Measurements from ENCODE around the gene DNAJC16. TPM values are rescaled to one million over a fixed set of nuclear protein-coding genes. Genes with fewer than 3 reads are reported as not detected.
A peak's percentile ranks its signal among the peaks of the same experiment; 100 is the strongest.

The DNAJC16 gene
- total RNA-seq, 1 donor from 2014 or later, result 33.6 TPM

- Histone ChIP-seq H3F3A (ENCODE audit: low read depth) (peaks cover 11% of the 10 kb centered on the region), H3K4me1 (peaks cover 11% of the 10 kb centered on the region), H3K9ac (no peak overlapping the region), H3K27me3 (no peaks in the 10 kb centered on the region), H2AFZ (replicated peaks) (no peak overlapping the region), H4K20me1 (ENCODE audit: low read depth) (no peaks in the 10 kb centered on the region), H3K79me2 (ENCODE audit: low read depth) (no peaks in the 10 kb centered on the region), H3K4me2 (no peak overlapping the region), H3K9me3 (ENCODE audit: low read depth) (no peaks in the 10 kb centered on the region), H3K27ac (no peak overlapping the region), H3K4me3 (no peak overlapping the region), H3K36me3 (peaks cover 6% of the 10 kb centered on the region)
- peaks cover 5% of the 10 kb centered on the region for H3K4me1 Mint-ChIP-seq
- no peak for DNase-seq (ENCODE audit: low spot score)
- H3K4me3 Mint-ChIP-seq, result no peak overlapping the region
- TF ChIP-seq EZH2 (IDR thresholded peaks at IDR 0.05) (no peak), EZH2phosphoT487 (IDR thresholded peaks at IDR 0.05) (no peak), CTCF (IDR thresholded peaks at IDR 0.05) (no peak)
- H3K9me3 Mint-ChIP-seq, result no peaks in the 10 kb centered on the region
- H3K36me3 Mint-ChIP-seq, result peaks cover 18% of the 10 kb centered on the region
- H3K27me3 Mint-ChIP-seq (ENCODE audit: insufficient read depth, low read depth), result peaks cover 2% of the 10 kb centered on the region
- H3K27ac Mint-ChIP-seq, result no peak overlapping the region
Observed at GRCh38 chr1:15571266-15571665, 44.6 kb downstream of the DNAJC16 start.

- Histone ChIP-seq H3K4me3 (no peak overlapping the region), H3F3A (ENCODE audit: low read depth) (peaks cover 11% of the 10 kb centered on the region), H3K36me3 (peaks cover 6% of the 10 kb centered on the region), H3K9ac (no peak overlapping the region), H2AFZ (replicated peaks) (no peak overlapping the region), H3K27ac (peak overlapping the region; percentile 6), H3K4me2 (no peak overlapping the region), H3K4me1 (peaks cover 11% of the 10 kb centered on the region), H3K27me3 (no peaks in the 10 kb centered on the region), H3K9me3 (ENCODE audit: low read depth) (no peaks in the 10 kb centered on the region), H3K79me2 (ENCODE audit: low read depth) (no peaks in the 10 kb centered on the region), H4K20me1 (ENCODE audit: low read depth) (no peaks in the 10 kb centered on the region)
- TF ChIP-seq EZH2phosphoT487 (IDR thresholded peaks at IDR 0.05) (no peak), CTCF (IDR thresholded peaks at IDR 0.05) (no peak), EZH2 (IDR thresholded peaks at IDR 0.05) (no peak)
- Mint-ChIP-seq H3K36me3 (peaks cover 12% of the 10 kb centered on the region), H3K4me1 (peaks cover 5% of the 10 kb centered on the region), H3K27ac (no peak overlapping the region), H3K27me3 (ENCODE audit: insufficient read depth, low read depth) (peaks cover 2% of the 10 kb centered on the region), H3K4me3 (no peak overlapping the region), H3K9me3 (no peaks in the 10 kb centered on the region)
- DNase-seq (ENCODE audit: low spot score), result peak; percentile 37
Observed at GRCh38 chr1:15573477-15573876, 46.8 kb downstream of the DNAJC16 start.

- Mint-ChIP-seq H3K4me1 (peaks cover 5% of the 10 kb centered on the region), H3K4me3 (no peak overlapping the region), H3K36me3 (peaks cover 5% of the 10 kb centered on the region), H3K27me3 (ENCODE audit: insufficient read depth, low read depth) (no peaks in the 10 kb centered on the region), H3K9me3 (no peaks in the 10 kb centered on the region), H3K27ac (no peak overlapping the region)
- no peak overlapping the region for H2AFZ ChIP-seq (replicated peaks)
- peaks cover 24% of the 10 kb centered on the region for H3K4me1 ChIP-seq
- TF ChIP-seq EZH2phosphoT487 (IDR thresholded peaks at IDR 0.05), result no peak
- TF ChIP-seq CTCF (IDR thresholded peaks at IDR 0.05), result no peak
- no peak for TF ChIP-seq EZH2 (IDR thresholded peaks at IDR 0.05)
- H3K4me3 ChIP-seq, result no peak overlapping the region
- no peak for DNase-seq (ENCODE audit: low spot score)
- no peaks in the 10 kb centered on the region for H3K9me3 ChIP-seq (ENCODE audit: low read depth)
- no peak overlapping the region for H3K4me2 ChIP-seq
- H4K20me1 ChIP-seq (ENCODE audit: low read depth), result no peaks in the 10 kb centered on the region
- peaks cover 23% of the 10 kb centered on the region for H3F3A ChIP-seq (ENCODE audit: low read depth)
- H3K9ac ChIP-seq, result no peak overlapping the region
- no peaks in the 10 kb centered on the region for H3K79me2 ChIP-seq (ENCODE audit: low read depth)
- peaks cover 6% of the 10 kb centered on the region for H3K36me3 ChIP-seq
- no peak overlapping the region for H3K27ac ChIP-seq
- no peaks in the 10 kb centered on the region for H3K27me3 ChIP-seq
Observed at GRCh38 chr1:15574741-15575140, 48.1 kb downstream of the DNAJC16 start.

Measured in neural progenitor cell (in vitro differentiated cells).